GM03348 (cell line): ENCODE measurements around the gene PTPN13.

Source experiments
- DNase-seq: peaks from one replicate; pipeline ENCODE4 v3.0.0; 2012; ENCODE audit warnings: low spot score

Gene PTPN13

DNA sequence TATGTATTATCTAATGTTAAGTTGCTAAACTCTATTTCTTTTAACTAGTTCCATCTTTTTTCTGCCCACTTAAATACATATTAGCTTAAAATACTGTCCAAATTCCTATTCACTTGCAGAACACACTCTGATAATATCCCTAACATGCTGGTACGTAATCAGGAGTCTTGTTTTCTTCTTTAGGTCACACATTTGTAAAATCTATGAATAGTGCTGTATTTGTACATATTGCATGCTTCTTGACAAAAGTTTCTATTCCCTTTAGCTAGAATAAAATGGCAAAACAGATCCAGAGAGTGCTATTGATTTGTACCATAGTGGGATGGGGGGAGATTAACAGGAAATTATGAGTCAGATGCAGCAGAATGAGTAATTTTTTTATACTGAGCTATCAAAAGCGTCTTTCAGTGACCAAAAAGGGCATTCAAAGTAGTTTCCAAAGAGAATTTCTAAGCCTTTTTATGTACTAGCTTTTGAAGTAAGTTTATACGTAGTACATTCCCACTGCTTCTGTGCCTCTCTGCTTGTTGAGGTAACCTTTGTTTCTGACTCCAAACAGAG, 126.5 kb downstream of the PTPN13 start:
- DNase-seq, result peak; percentile 45

DNA sequence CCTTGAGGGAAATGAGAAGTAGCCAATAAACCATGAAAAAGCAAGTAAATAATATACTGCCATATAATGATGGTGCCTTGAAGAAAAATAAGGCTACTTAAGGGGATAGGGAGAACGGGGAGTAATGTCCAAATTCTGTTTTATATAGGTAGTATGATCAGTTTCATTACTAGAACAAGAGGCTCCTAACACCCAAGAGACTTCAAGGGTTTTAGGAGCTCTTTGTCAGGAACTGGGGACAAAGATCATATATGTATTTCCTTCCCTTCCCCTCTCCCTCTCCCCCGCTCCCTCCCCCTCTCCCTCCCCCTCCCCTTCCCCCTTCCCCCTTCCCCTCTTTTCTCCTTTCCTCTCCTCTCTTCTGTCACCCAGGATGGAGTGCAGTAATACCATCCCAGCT, 127.3 kb downstream of the PTPN13 start:
- DNase-seq, result no peak

DNA sequence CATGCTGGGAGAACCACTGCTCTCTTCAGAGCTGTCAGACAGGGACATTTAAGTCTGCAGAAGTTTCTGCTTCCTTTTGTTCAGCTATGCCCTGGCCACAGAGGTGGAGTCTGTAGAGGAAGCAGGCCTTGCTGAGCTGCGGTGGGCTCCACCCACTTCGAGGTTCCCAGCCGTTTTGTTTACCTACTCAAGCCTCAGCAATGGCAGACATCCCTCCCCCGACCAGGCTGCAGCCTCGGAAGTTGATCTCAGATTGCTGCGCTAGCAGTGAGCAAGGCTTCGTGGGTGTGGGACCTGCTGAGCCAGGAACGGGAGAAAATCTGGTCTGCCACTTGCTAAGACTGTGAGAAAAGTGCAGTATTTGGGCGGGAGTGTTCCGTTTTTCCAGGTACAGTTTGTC, 136.2 kb downstream of the PTPN13 start:
- DNase-seq, result no peak

DNA sequence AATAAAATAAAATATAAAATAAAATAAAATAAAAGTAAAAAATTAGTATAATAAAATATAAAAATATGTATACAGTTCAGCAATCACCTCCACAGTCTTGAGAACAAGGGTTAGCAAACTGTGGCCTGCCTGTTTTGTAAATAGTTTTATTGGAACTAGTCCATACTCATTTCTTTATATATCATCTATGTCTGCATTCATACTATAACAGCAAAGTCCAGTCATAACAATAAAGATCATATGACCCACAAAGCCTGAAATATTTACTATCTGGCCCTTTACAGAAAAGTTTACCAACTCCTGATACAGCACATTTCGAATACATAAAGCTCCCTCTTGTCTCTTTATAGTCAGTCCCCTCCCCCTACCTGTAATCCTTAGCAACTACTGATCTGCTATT, 143.1 kb downstream of the PTPN13 start:
- DNase-seq, result no peak

DNA sequence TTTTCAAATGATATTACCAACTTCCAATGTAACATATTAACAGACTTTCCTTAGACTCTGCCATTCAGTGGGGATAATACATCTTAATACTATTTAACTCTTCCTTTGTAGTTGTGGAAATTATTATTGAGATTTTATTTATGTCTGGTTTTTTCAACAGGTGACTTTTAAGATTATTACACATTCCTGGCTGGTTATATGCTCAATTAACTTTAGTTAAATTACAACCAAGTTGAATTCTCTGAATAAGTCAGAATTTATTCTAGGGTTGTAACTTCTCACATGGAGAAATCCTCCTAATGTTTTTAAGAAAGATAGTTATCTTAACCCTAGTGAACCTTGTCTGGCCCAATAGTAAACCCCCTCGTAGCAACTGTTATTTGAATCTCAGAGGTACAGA, 147.7 kb downstream of the PTPN13 start:
- DNase-seq, result no peak

DNA sequence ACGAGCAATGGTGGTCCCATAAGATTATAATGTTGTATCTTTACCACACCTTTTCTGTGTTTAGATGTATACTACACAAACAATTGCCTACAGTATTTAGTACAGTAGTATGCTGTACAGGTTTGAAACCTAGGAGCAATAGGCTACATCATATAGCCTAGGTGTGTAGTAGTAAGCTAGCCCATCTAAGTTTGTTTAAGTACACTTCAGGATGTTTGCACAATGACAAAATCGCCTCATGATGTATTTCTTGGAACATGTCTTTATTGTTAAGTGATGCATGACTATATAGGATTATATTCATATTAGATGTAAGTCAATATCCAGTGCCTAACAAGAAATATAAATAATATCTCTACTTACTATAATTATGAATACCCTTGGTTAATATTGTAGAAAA, 150.5 kb downstream of the PTPN13 start:
- DNase-seq, result no peak

DNA sequence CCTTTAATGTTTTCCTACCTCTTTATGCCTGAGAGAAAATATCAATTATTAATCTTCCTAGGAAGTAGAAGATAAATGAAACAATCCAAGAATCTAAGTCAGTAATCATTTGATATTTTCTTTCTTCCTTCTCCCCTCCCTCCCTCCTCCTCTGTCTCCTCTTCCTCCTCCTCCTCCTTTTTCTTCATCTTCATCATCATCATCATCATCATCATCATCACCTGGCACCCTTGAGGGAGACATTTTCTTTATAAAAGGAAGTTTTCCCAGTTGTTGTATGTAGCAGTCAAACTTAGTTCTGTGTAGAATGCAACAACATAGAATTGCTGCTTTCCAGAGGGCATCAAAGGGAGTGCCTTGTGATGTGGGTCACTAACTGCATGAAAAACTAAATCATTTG, 155.0 kb downstream of the PTPN13 start:
- DNase-seq, result no peak

DNA sequence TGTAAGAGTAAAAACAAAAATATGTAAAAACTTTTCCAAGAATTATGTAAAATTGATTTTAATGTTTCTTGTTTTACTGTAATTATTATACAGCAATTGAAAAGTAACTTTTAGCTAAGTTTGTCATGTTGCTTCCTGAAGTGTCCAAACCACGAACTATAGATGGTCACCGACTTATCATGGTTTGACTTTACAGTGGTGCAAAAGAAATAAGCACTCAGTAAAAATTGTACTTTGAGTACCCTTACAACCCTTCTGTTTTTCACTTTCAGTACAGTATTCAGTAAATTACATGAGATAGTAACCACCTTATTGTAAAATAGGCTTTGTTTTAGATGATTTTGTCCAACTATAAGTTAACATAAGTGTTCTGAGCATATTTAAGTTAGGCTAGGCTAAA, 161.3 kb downstream of the PTPN13 start:
- DNase-seq, result no peak

DNA sequence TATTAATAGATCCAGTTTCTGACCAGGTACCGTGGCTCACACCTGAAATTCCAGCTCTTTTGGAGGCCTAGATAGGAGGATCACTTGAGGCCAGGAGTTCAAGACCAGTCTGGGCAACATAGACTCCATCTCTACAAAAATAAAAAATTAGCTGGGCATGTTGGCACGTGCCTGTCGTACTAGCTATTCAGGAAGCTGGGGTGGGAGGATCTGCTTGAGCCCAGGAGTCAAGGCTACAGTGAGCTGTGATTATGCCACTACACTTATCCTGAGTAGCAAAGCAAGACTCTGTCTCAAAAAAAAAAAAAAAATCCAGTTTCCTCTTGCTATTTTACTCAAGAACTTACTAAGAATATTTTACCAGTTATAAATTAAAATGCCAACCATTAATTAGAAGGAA, 163.4 kb downstream of the PTPN13 start:
- no peak for DNase-seq

DNA sequence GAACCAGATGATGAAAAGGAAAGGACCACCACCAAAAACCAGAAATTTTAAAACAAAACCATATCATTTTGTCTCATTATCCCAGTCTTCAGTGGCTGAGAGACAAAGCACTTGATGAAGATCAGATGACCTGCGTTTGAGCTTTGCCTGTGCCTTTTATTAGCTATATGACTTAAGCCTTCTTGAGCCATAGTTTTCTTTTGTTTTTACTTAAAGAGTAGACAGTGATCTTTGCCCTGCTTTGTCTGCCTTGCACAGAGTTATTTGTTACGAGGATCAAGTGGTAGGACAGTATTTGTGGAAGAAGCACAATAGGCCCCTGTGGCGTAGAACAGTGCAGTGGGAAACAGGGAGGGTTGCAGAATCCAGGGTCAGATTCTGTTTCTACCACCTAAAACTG, 165.2 kb downstream of the PTPN13 start:
- no peak for DNase-seq

DNA sequence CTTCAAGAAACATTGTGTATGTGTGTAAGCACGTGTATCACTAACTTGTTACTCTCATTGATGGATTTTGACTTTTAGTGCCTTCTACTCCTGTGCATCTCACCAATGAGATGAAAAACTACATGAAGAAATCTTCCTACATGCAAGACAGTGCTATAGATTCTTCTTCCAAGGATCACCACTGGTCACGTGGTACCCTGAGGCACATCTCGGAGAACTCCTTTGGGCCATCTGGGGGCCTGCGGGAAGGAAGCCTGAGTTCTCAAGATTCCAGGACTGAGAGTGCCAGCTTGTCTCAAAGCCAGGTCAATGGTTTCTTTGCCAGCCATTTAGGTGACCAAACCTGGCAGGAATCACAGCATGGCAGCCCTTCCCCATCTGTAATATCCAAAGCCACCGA, 168.5 kb downstream of the PTPN13 start:
- DNase-seq, result no peak

DNA sequence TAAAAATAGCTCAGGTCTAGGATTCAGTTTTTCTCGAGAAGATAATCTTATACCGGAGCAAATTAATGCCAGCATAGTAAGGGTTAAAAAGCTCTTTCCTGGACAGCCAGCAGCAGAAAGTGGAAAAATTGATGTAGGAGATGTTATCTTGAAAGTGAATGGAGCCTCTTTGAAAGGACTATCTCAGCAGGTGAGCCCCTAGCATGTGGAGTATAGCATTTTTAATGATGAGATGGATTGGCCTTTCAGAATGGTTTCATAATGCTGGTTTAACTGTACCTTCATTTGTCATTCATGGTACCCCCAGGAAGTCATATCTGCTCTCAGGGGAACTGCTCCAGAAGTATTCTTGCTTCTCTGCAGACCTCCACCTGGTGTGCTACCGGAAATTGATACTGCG, 175.7 kb downstream of the PTPN13 start:
- DNase-seq, result no peak

DNA sequence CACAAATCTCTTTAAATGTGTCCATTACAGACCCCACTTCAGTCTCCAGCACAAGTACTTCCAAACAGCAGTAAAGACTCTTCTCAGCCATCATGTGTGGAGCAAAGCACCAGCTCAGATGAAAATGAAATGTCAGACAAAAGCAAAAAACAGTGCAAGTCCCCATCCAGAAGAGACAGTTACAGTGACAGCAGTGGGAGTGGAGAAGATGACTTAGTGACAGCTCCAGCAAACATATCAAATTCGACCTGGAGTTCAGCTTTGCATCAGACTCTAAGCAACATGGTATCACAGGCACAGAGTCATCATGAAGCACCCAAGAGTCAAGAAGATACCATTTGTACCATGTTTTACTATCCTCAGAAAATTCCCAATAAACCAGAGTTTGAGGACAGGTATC, 177.0 kb downstream of the PTPN13 start:
- DNase-seq, result no peak

DNA sequence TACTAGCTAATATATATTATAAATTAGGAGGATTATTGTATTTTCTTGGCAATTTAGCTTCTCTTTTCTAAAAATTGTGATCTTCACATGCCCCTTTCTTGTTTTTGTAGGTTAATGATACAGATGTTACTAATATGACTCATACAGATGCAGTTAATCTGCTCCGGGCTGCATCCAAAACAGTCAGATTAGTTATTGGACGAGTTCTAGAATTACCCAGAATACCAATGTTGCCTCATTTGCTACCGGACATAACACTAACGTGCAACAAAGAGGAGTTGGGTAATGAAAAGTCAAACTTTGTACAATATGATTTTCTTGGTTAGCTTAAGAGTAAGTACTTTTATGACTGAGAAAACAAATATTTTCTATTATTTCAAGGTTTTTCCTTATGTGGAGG, 180.9 kb downstream of the PTPN13 start:
- no peak for DNase-seq

DNA sequence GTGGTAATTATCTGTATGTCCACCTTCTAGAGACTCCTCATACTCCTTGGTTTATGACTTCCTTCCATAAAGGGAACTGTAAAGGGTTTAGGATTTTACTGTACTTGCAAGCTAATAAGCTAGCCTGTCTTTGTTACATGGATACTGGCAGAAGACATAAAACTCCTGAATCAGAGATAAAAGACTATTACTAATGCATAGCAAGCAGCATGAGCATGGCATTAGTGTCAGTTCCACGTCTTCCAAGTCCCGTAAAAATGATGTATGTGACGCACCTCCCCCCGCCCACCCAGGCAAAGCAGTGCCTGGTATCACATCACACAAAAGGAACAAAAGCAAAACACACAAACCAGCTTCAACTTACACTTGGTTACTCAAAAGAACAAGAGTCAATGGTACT, 184.1 kb downstream of the PTPN13 start:
- DNase-seq, result no peak

DNA sequence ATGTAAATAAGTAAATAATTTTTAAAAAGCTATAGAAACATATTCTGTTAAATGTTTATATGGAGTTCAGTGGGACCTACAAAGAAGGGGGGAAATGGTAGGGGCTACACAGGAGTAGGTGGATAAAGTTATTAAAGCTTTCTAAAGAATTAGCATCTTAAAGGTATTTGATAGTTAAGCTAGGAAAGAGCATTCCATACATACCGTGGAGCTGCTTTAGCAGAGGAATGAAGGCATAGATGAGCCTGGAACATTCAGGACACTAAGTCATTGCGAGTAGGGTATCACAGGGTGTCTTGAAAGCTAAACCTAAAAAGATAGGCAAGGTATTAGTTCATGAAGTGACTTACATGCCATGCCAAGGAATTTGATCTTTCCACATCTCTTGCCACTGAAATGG, 194.7 kb downstream of the PTPN13 start:
- no peak for DNase-seq

DNA sequence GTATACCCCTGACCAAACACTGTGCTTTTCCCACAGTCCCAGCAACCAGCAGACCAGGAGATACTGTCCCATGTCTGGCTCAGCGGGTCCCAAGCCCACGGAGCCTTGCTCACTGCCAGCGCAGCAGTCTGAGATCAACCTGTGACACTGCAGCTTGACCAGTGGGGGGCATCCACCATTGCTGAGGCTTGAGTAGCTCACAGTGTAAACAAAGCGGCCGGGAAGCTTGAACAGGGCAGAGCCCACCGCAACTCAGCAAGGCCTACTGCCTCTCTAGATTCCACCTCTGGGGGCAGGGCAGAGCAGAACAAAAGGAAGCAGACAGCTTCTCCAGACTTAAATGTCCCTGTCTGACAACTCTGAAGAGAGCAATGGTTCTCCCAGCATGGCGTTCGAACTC, 197.0 kb downstream of the PTPN13 start:
- no peak for DNase-seq

DNA sequence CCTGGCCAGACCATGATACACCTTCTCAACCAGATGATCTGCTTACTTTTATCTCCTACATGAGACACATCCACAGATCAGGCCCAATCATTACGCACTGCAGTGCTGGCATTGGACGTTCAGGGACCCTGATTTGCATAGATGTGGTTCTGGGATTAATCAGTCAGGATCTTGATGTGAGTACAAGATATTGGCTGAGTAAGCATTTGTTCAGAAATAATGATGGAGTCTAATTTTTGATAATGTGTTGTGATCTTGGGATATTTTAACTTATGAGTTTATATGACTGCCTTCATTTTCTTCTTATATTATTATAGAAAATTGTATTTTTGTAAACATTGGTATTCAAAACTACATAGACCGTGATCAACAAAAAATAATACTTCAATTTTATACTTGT, 215.7 kb downstream of the PTPN13 start:
- no peak for DNase-seq

DNA sequence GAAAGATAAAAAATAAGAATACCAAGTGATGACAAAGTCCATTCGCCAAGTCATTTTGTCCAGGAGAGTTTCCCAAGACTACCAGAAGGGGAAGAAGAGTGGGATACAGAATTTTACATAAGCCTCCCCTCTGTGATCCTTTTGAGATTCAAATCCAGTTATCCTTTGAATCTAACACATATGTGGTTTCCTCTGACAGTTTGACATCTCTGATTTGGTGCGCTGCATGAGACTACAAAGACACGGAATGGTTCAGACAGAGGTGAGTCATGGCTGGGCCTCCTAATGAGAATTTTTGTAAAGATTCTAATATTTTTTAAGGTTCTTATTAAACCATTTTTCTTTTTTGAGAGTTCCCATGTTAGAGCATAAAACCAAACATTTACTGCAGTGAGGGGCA, 216.7 kb downstream of the PTPN13 start:
- no peak for DNase-seq

DNA sequence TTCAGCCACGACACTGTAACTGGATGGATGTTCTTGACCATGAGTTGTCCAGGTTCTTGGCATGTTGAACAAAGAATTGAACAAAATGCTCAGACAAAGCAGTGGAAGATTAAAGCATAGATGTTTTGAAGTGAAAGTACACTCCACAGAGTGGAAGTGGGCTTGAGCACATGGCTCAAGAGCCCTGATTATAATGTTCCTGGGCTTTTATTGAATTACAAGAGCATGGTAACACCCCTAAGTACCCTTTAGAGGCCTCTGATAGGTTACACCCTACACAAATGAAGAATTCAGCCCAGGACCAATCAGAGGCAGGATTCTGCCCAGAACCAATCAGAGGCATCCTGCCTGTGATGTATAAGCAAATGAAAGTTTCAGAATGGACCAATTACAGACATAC, 221.5 kb downstream of the PTPN13 start:
- DNase-seq, result no peak

DNA sequence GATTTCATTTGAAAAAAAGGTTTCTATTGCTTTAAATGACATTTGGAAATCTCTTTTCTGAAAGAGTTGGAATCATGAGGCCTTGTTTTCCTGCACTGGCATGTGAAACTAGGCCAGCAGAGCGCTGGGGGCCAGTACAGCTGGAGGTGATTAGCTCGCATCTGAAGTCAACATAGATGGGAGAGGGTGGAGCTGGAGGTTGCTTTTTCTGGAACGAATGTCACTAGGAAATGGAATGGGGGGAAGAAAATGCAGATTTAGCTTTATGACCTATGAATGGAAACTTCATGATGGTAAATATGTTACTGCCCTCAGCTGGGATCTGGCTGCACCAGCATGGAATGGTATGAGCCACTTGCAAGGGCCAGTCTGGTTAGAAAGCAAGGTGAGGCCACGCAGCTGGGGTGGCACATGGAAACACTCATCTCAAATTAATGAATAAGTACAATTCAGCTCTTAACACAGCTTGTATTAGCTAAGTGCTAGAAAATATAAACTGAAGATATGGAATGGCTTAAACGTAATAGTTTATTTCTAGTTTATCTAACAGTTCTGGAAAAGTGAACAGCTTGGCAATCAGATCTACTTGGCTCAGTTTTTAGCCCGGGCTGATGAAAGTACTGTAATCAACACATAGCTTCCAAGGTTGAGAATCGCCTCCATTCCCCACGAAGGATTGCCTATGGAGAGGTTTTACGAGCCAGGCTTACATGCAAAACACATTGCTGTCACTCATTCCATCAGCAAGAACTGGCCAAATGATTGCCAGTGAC, 222.6 kb downstream of the PTPN13 start:
- peak; percentile 75 for DNase-seq

DNA sequence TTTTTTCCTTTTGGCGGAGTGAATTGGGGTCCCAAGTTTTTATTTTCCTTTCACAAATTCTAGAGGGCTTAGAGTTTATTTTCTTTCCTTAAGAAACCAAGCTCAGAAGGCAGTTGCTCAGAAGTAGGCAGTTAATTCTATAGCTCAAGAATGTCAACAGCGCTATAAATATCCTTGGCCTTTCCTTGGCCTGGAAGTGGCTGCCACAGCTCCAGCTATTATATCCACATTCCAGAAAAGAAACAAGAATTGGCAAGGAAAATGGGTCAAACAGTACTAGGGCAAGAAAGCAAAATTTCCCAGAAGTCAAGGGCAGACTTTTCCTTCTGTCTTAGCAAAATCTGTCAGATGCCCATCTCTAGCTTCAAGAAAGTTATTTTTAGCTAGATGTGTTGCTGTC, 224.1 kb downstream of the PTPN13 start:
- DNase-seq, result peak; percentile 10

DNA sequence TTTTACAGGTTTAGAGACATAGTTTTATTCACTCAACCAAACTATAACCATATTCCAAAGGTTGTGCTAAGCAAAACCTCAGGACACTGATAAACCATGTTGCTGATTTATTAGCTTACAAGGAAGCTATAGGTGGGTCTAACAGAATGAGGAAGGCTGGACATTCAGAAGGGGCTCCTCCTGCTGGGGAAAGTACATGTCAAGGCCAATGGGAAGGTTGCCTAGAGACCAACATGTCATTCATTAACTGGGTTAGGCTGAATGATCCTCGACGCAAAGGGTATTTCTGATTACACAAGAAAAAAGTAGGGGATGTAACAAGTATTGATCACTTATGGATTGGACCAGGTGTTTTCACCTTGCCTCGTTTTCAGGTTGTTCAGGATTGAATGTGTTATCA, 224.7 kb downstream of the PTPN13 start:
- no peak for DNase-seq

DNA sequence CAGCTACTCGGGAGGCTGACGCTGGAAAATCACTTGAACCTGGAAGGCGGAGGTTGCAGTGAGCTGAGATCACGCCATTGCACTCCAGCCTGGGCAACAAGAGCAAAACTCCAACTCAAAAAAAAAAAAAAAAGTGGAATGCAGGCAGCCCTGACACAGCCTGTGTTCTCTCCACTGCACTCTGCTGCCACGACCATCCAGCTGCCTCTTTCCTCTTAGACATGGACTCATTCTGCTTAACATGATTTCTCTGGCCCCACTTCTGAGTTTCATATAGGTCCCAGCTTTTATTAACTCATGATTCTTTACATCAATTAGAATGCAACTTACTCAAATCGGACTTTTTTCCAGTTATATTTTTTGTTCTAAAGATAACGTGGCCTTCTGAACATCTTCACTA, 225.4 kb downstream of the PTPN13 start:
- DNase-seq, result no peak
